HepG2 (cell line): ENCODE data around the gene WDR18. TPM values are rescaled to one million over a fixed set of nuclear protein-coding genes. Genes with fewer than 3 reads are reported as not detected.

Experiments used
- KAT7 ChIP-seq: IDR thresholded peaks from 2 replicates; pipeline ENCODE4 v1.6.1; 2018; ENCODE audit warnings: borderline replicate concordance, missing compliant biosample characterization
- MAF1 ChIP-seq: sonication (generic); formaldehyde crosslinking; IDR thresholded peaks from 2 replicates; pipeline ENCODE4 v1.5.0; 2020; ENCODE audit warnings: missing genetic modification reagents, borderline replicate concordance
- MLLT10 ChIP-seq: sonication (generic); formaldehyde crosslinking; IDR thresholded peaks from 2 replicates; pipeline ENCODE4 v1.4.0; 2020; ENCODE audit warnings: missing genetic modification reagents
- NRL ChIP-seq: sonication (generic); formaldehyde crosslinking; IDR thresholded peaks from 2 replicates; pipeline ENCODE4 v1.5.0; 2020; ENCODE audit warnings: missing genetic modification reagents, mild to moderate bottlenecking, moderate library complexity, borderline replicate concordance
- RBAK ChIP-seq: sonication (generic); formaldehyde crosslinking; IDR thresholded peaks from 2 replicates; pipeline ENCODE4 v1.5.1; 2020; ENCODE audit warnings: mild to moderate bottlenecking, missing genetic modification reagents
- SRSF4 ChIP-seq: fragments of 200-400 bp; formaldehyde crosslinking; IDR thresholded peaks from one replicate; pipeline ENCODE4 v1.6.1; 2018; ENCODE audit warnings: mild to moderate bottlenecking, low read depth, low read length, moderate library complexity; ENCODE audit not compliant: poor library complexity, severe bottlenecking
- ZFYVE20 ChIP-seq: sonication (generic); formaldehyde crosslinking; IDR thresholded peaks from 2 replicates; pipeline ENCODE4 v1.8.0; 2023; ENCODE audit warnings: low read depth, mild to moderate bottlenecking, moderate library complexity, missing genetic modification reagents, borderline replicate concordance
- ZIK1 ChIP-seq: sonication (generic); formaldehyde crosslinking; IDR thresholded peaks from 2 replicates; pipeline ENCODE4 v1.5.0; 2020; ENCODE audit warnings: mild to moderate bottlenecking, low read depth, missing genetic modification reagents, borderline replicate concordance
- ZMYM3 ChIP-seq: sonication (generic); formaldehyde crosslinking; IDR thresholded peaks from 2 replicates; pipeline ENCODE4 v1.5.1; 2020; ENCODE audit warnings: mild to moderate bottlenecking, missing genetic modification reagents
- ZNF333 ChIP-seq: sonication (generic); formaldehyde crosslinking; IDR thresholded peaks from 2 replicates; pipeline ENCODE4 v1.4.0; 2020; ENCODE audit warnings: mild to moderate bottlenecking, missing genetic modification reagents, borderline replicate concordance
- ZNF644 ChIP-seq: IDR thresholded peaks from 2 replicates; pipeline ENCODE4 v1.6.1; 2016; ENCODE audit warnings: low read depth
- ZNF878 ChIP-seq: sonication (generic); formaldehyde crosslinking; IDR thresholded peaks from 2 replicates; pipeline ENCODE4 v1.8.1; 2023; ENCODE audit warnings: mild to moderate bottlenecking, missing genetic modification reagents, moderate library complexity
- ZSCAN21 ChIP-seq: sonication (generic); formaldehyde crosslinking; IDR thresholded peaks from 2 replicates; pipeline ENCODE4 v1.8.0; 2022; ENCODE audit warnings: mild to moderate bottlenecking, missing genetic modification reagents, moderate library complexity, borderline replicate concordance
- ZSCAN9 ChIP-seq: IDR thresholded peaks from 2 replicates; pipeline ENCODE4 v1.6.1; 2016; ENCODE audit warnings: borderline replicate concordance
- polyA plus RNA-seq, 8 experiments: library from polyadenylated mRNA; depleted of rRNA in 3 of 8; stranded (reverse) in 7 of 8; unstranded in 1 of 8; fragments of >200 nt; fragmentation: Illumina TruSeq in 4 of 8; extraction: Trizol in 4 of 8; gene quantifications; 2 replicates each; pipeline versions ENCODE4 v1.2.1 to v1.2.3, GENCODE V29; 2011 to 2016; ENCODE audit warnings: low read depth in 4 of 8, missing spikeins in 1 of 8, mixed read lengths in 1 of 8; ENCODE audit not compliant: insufficient read depth in 1 of 8
- total RNA-seq, 5 experiments: library from RNA; depleted of rRNA; stranded (reverse); fragments of >200 nt; fragmentation: Illumina TruSeq; extraction: Trizol; gene quantifications; 2 replicates each; pipeline ENCODE4 v1.2.3, GENCODE V29; 2016; ENCODE audit warnings: low read depth in 1 of 5
- TF ChIP-seq, protein P1 (sequence below): sonication (generic); formaldehyde crosslinking; IDR thresholded peaks from 2 replicates; pipeline ENCODE4 v1.4.0; 2020; ENCODE audit warnings: missing genetic modification reagents
- TF ChIP-seq, protein P2 (sequence below), 2 experiments: sonication (generic) in 1 of 2; formaldehyde crosslinking in 1 of 2; IDR thresholded peaks; 2 replicates each; pipeline versions ENCODE4 v1.4.0 to v1.6.1; 2016 to 2020; ENCODE audit warnings: borderline replicate concordance in 1 of 2, low read depth in 1 of 2, mild to moderate bottlenecking in 1 of 2, missing genetic modification reagents in 1 of 2
- TF ChIP-seq, protein P3 (sequence below): sonication (generic); formaldehyde crosslinking; IDR thresholded peaks from 2 replicates; pipeline ENCODE4 v1.5.1; 2020; ENCODE audit warnings: mild to moderate bottlenecking, missing genetic modification reagents, moderate library complexity
- TF ChIP-seq, protein P4 (sequence below): sonication (generic); formaldehyde crosslinking; conservative IDR thresholded peaks from 2 replicates; pipeline ENCODE4 v1.8.0; 2022; ENCODE audit warnings: missing genetic modification reagents

WDR18 gene
- total and polyA plus RNA-seq, 2 of the 13 experiments (the other 11 are each of a cell fraction or from before 2014, with no cell fraction given): 36.4 to 47.6 TPM

DNA sequence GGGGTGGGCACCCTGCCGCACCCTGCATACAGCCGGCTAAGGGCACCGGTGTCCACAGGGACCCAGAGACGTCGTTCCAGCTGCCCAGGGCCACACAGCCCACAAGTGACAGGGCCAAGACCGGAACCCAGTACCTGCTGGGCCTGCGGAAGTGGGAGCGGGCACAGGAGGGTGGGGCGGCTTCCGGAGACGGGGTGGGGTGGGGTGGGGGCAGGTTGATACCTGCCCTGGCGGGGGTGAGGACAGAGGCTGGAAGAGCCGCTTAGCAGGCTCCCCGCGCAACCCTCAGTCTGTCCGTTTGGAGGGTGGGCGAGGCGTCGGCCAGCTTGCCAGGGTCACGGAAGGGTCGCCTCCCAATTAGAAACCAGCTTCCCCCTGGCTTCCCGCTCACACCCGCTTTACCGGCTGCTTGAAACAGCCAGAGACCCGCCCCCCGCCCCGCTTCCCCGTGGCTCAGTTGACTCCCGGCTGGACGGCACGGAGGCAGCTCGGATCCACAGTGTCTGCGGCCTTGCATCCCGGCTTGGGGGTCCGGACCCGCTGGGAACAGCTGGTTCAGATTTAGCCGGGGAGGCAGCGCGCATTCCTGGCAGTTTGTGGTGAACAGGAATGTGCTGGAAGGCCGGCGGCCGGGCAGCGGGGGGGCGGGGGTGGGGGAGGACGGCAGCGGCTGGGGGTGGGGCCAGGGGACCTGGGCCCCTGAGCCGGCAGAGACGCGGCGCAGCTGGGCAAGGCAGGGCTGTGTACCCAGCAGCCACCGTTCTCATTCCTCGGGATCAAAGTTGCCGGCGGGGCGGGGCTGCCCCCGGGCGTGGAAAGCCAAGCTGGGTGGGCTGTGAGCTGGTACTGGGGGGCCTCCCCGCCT, 44.1 kb downstream of the WDR18 start (continued):
- TF ChIP-seq, protein P1, sequence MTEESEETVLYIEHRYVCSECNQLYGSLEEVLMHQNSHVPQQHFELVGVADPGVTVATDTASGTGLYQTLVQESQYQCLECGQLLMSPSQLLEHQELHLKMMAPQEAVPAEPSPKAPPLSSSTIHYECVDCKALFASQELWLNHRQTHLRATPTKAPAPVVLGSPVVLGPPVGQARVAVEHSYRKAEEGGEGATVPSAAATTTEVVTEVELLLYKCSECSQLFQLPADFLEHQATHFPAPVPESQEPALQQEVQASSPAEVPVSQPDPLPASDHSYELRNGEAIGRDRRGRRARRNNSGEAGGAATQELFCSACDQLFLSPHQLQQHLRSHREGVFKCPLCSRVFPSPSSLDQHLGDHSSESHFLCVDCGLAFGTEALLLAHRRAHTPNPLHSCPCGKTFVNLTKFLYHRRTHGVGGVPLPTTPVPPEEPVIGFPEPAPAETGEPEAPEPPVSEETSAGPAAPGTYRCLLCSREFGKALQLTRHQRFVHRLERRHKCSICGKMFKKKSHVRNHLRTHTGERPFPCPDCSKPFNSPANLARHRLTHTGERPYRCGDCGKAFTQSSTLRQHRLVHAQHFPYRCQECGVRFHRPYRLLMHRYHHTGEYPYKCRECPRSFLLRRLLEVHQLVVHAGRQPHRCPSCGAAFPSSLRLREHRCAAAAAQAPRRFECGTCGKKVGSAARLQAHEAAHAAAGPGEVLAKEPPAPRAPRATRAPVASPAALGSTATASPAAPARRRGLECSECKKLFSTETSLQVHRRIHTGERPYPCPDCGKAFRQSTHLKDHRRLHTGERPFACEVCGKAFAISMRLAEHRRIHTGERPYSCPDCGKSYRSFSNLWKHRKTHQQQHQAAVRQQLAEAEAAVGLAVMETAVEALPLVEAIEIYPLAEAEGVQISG: peak; percentile 16; the same call in 1 of the 2 replicates
- TF ChIP-seq ZNF333 (CRISPR knock-in tag) (no peak), ZNF644 (CRISPR knock-in tag) (no peak), KAT7 (no peak), MAF1 (CRISPR knock-in tag) (no peak), ZNF878 (CRISPR knock-in tag) (no peak), MLLT10 (CRISPR knock-in tag) (no peak), ZMYM3 (CRISPR knock-in tag) (0 out of 2 replicates have a peak, but pooled peaks have one; percentile 46), SRSF4 (no peak), ZSCAN21 (no peak), ZIK1 (CRISPR knock-in tag) (no peak), ZFYVE20 (CRISPR knock-in tag) (no peak), ZSCAN9 (CRISPR knock-in tag) (no peak), RBAK (CRISPR knock-in tag) (no peak), NRL (CRISPR knock-in tag) (no peak)
- TF ChIP-seq, protein P2, sequence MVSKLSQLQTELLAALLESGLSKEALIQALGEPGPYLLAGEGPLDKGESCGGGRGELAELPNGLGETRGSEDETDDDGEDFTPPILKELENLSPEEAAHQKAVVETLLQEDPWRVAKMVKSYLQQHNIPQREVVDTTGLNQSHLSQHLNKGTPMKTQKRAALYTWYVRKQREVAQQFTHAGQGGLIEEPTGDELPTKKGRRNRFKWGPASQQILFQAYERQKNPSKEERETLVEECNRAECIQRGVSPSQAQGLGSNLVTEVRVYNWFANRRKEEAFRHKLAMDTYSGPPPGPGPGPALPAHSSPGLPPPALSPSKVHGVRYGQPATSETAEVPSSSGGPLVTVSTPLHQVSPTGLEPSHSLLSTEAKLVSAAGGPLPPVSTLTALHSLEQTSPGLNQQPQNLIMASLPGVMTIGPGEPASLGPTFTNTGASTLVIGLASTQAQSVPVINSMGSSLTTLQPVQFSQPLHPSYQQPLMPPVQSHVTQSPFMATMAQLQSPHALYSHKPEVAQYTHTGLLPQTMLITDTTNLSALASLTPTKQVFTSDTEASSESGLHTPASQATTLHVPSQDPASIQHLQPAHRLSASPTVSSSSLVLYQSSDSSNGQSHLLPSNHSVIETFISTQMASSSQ (IDR thresholded peaks at IDR 0.05; ENCODE audit: low read depth): no peak
- TF ChIP-seq, protein P2 (CRISPR knock-in tag; IDR thresholded peaks at IDR 0.05; ENCODE audit: borderline replicate concordance): no peak
- TF ChIP-seq, protein P3, sequence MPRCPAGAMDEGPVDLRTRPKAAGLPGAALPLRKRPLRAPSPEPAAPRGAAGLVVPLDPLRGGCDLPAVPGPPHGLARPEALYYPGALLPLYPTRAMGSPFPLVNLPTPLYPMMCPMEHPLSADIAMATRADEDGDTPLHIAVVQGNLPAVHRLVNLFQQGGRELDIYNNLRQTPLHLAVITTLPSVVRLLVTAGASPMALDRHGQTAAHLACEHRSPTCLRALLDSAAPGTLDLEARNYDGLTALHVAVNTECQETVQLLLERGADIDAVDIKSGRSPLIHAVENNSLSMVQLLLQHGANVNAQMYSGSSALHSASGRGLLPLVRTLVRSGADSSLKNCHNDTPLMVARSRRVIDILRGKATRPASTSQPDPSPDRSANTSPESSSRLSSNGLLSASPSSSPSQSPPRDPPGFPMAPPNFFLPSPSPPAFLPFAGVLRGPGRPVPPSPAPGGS: no peak
- TF ChIP-seq, protein P4, sequence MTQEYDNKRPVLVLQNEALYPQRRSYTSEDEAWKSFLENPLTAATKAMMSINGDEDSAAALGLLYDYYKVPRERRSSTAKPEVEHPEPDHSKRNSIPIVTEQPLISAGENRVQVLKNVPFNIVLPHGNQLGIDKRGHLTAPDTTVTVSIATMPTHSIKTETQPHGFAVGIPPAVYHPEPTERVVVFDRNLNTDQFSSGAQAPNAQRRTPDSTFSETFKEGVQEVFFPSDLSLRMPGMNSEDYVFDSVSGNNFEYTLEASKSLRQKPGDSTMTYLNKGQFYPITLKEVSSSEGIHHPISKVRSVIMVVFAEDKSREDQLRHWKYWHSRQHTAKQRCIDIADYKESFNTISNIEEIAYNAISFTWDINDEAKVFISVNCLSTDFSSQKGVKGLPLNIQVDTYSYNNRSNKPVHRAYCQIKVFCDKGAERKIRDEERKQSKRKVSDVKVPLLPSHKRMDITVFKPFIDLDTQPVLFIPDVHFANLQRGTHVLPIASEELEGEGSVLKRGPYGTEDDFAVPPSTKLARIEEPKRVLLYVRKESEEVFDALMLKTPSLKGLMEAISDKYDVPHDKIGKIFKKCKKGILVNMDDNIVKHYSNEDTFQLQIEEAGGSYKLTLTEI (CRISPR knock-in tag): no peak
